Uterus (tissue), 2 donors: ENCODE measurements around the gene PEDS1.

ENCODE experiments used
- CTCF ChIP-seq, 4 experiments: fragments of 200-600 bp in 2 of 4; fragments of 450-650 bp in 2 of 4; sonication (generic) in 2 of 4; IDR thresholded peaks; one replicate each; pipeline ENCODE4 v1.5.1; 2016 to 2019; ENCODE audit warnings: antibody characterized with exemption in 4 of 4, mild to moderate bottlenecking in 2 of 4, moderate library complexity in 1 of 4
- POLR2A ChIP-seq, 2 donors: fragments of 450-650 bp; IDR thresholded peaks; one replicate each; pipeline ENCODE4 v1.6.1; 2016; ENCODE audit warnings: antibody characterized with exemption in 2 of 2, mild to moderate bottlenecking in 1 of 2, moderate library complexity in 1 of 2

DNA sequence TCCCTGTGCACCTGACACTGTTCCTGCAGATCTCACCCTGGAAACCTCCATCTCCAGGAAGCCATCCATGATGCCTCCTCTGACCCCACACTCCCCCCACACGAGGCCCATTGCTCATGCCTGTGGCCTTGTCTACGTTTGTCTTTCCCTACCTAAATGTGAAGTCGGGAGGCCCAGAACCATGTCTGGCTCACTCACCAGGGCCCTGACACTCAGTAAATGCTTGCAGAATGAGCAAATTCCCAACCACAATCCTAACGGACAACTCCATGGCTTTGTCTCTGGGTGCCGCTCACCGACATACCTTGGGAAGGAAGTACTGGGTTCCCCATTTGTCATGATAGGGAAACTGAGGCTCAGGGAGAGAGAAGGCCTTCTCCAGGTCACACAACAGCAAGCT, 7.3 kb downstream of the PEDS1 start:
- TF ChIP-seq POLR2A (IDR thresholded peaks at IDR 0.05) (no peak), CTCF (IDR thresholded peaks at IDR 0.05) (no peak)
